Measurements from ENCODE around the gene GPR150.
"Not testable (repeated sequence)": the region's sequence is repeated elsewhere in the genome, so short reads cannot be mapped to it uniquely, and the experiment has no call there.

The GPR150 gene

GRCh38 chr5:95641741-95642220 is 21.9 kb downstream of the GPR150 start:
- Histone ChIP-seq H3K27me3 (ENCODE audit: control insufficient read depth, low read length) (peaks cover 8% of the 10 kb centered on the region), H4K20me1 (ENCODE audit: control insufficient read depth, insufficient read depth, low read depth, low read length) (no peaks in the 10 kb centered on the region), H3K9me3 (ENCODE audit: control insufficient read depth, insufficient read depth, low read length) (no peaks in the 10 kb centered on the region), H3F3A (ENCODE audit: control insufficient read depth, insufficient read depth) (no peaks in the 10 kb centered on the region), H3K79me2 (ENCODE audit: control insufficient read depth, low read length) (no peaks in the 10 kb centered on the region), H3K36me3 (ENCODE audit: control insufficient read depth, low read length) (no peaks in the 10 kb centered on the region), H3K4me1 (ENCODE audit: control insufficient read depth, low read length) (peaks cover 11% of the 10 kb centered on the region), H3K27ac (ENCODE audit: low read depth, low read length) (no peak overlapping the region), H3K4me2 (ENCODE audit: low read length) (no peak overlapping the region), H3K4me3 (ENCODE audit: low read length) (no peak overlapping the region), H3K9me2 (replicated peaks; ENCODE audit: control insufficient read depth, low read length) (no peaks in the 10 kb centered on the region)
- no peak for TF ChIP-seq CTCF (IDR thresholded peaks at IDR 0.05; ENCODE audit: low read depth, low read length, poor library complexity, severe bottlenecking)
- no peak for TF ChIP-seq EZH2phosphoT487 (IDR thresholded peaks at IDR 0.05; ENCODE audit: borderline replicate concordance, low read length)

- Histone ChIP-seq H3K27me3 (ENCODE audit: control insufficient read depth, low read length) (peaks cover 8% of the 10 kb centered on the region), H3K79me2 (ENCODE audit: control insufficient read depth, low read length) (no peaks in the 10 kb centered on the region), H3K27ac (ENCODE audit: low read depth, low read length) (no peak overlapping the region), H3K36me3 (ENCODE audit: control insufficient read depth, low read length) (no peaks in the 10 kb centered on the region), H3K4me1 (ENCODE audit: control insufficient read depth, low read length) (peaks cover 23% of the 10 kb centered on the region), H3K4me2 (ENCODE audit: low read length) (no peak overlapping the region), H3K9me2 (replicated peaks; ENCODE audit: control insufficient read depth, low read length) (no peaks in the 10 kb centered on the region), H4K20me1 (ENCODE audit: control insufficient read depth, insufficient read depth, low read depth, low read length) (no peaks in the 10 kb centered on the region), H3K9me3 (ENCODE audit: control insufficient read depth, insufficient read depth, low read length) (no peaks in the 10 kb centered on the region), H3F3A (ENCODE audit: control insufficient read depth, insufficient read depth) (no peaks in the 10 kb centered on the region), H3K4me3 (ENCODE audit: low read length) (no peak overlapping the region)
- no peak for TF ChIP-seq CTCF (IDR thresholded peaks at IDR 0.05; ENCODE audit: low read depth, low read length, poor library complexity, severe bottlenecking)
- no peak for TF ChIP-seq EZH2phosphoT487 (IDR thresholded peaks at IDR 0.05; ENCODE audit: borderline replicate concordance, low read length)
Measured at GRCh38 chr5:95643152-95643551, 23.3 kb downstream of the GPR150 start.

- H3K9me2 ChIP-seq (replicated peaks; ENCODE audit: control insufficient read depth, low read length): no peaks in the 10 kb centered on the region
- no peaks in the 10 kb centered on the region for H3K9me3 ChIP-seq (ENCODE audit: control insufficient read depth, insufficient read depth, low read length)
- H3K79me2 ChIP-seq (ENCODE audit: control insufficient read depth, low read length): no peaks in the 10 kb centered on the region
- H3K4me2 ChIP-seq (ENCODE audit: low read length): no peak overlapping the region
- TF ChIP-seq EZH2phosphoT487 (IDR thresholded peaks at IDR 0.05; ENCODE audit: borderline replicate concordance, low read length): no peak
- TF ChIP-seq CTCF (IDR thresholded peaks at IDR 0.05; ENCODE audit: low read depth, low read length, poor library complexity, severe bottlenecking): peak; percentile 87
- H3K4me1 ChIP-seq (ENCODE audit: control insufficient read depth, low read length): peaks cover 29% of the 10 kb centered on the region
- no peaks in the 10 kb centered on the region for H4K20me1 ChIP-seq (ENCODE audit: control insufficient read depth, insufficient read depth, low read depth, low read length)
- no peaks in the 10 kb centered on the region for H3K36me3 ChIP-seq (ENCODE audit: control insufficient read depth, low read length)
- H3K4me3 ChIP-seq (ENCODE audit: low read length): no peak overlapping the region
- no peaks in the 10 kb centered on the region for H3F3A ChIP-seq (ENCODE audit: control insufficient read depth, insufficient read depth)
- H3K27me3 ChIP-seq (ENCODE audit: control insufficient read depth, low read length): no peaks in the 10 kb centered on the region
- no peak overlapping the region for H3K27ac ChIP-seq (ENCODE audit: low read depth, low read length)
Measured at GRCh38 chr5:95644351-95645042, 24.6 kb downstream of the GPR150 start.

- not testable (repeated sequence) for H3F3A ChIP-seq (ENCODE audit: control insufficient read depth, insufficient read depth); H3K27me3 ChIP-seq (ENCODE audit: control insufficient read depth, low read length); H3K27ac ChIP-seq (ENCODE audit: low read depth, low read length); H4K20me1 ChIP-seq (ENCODE audit: control insufficient read depth, insufficient read depth, low read depth, low read length); H3K9me3 ChIP-seq (ENCODE audit: control insufficient read depth, insufficient read depth, low read length); H3K79me2 ChIP-seq (ENCODE audit: control insufficient read depth, low read length); H3K9me2 ChIP-seq (replicated peaks; ENCODE audit: control insufficient read depth, low read length); H3K36me3 ChIP-seq (ENCODE audit: control insufficient read depth, low read length)
- Histone ChIP-seq H3K4me3 (ENCODE audit: low read length) (peak overlapping the region; percentile 75), H3K4me2 (ENCODE audit: low read length) (peak overlapping the region; percentile 71), H3K4me1 (ENCODE audit: control insufficient read depth, low read length) (peaks cover 30% of the 10 kb centered on the region)
Measured at GRCh38 chr5:95646226-95646568, 26.3 kb downstream of the GPR150 start.

All from DOHH2 (cell line).